ENCODE measurements around the gene KDM5B. TPM values are rescaled to one million over a fixed set of nuclear protein-coding genes. Genes with fewer than 3 reads are reported as not detected.

Gene KDM5B
- total RNA-seq, 2 donors from 2014 or later, result 14.6 to 18.5 TPM

- no peaks in the 10 kb centered on the region for H3K4me1 ChIP-seq
- no peak for TF ChIP-seq CTCF (IDR thresholded peaks at IDR 0.05)
- no peak overlapping the region for H3K4me3 ChIP-seq
- no peak overlapping the region for H3K27ac ChIP-seq
- H3K27me3 ChIP-seq, result no peaks in the 10 kb centered on the region
- H3K36me3 ChIP-seq, result no peaks in the 10 kb centered on the region
- DNase-seq (ENCODE audit: low spot score), result no peak
- no peaks in the 10 kb centered on the region for H3K9me3 ChIP-seq
Observed at GRCh38 chr1:202850593-202851362, 42.6 kb upstream of the KDM5B start.

GRCh38 chr1:202848191-202848542 lies 39.9 kb upstream of the KDM5B start:
- Histone ChIP-seq H3K4me1 (no peaks in the 10 kb centered on the region), H3K9me3 (no peaks in the 10 kb centered on the region), H3K4me3 (no peak overlapping the region), H3K36me3 (no peaks in the 10 kb centered on the region), H3K27me3 (no peaks in the 10 kb centered on the region), H3K27ac (no peak overlapping the region)
- TF ChIP-seq CTCF (IDR thresholded peaks at IDR 0.05), result no peak
- no peak for DNase-seq (ENCODE audit: low spot score)

- no peaks in the 10 kb centered on the region for H3K36me3 ChIP-seq
- no peak for TF ChIP-seq CTCF (IDR thresholded peaks at IDR 0.05)
- no peak for DNase-seq (ENCODE audit: low spot score)
- no peaks in the 10 kb centered on the region for H3K27me3 ChIP-seq
- no peak overlapping the region for H3K27ac ChIP-seq
- H3K4me3 ChIP-seq, result no peak overlapping the region
- H3K9me3 ChIP-seq, result no peaks in the 10 kb centered on the region
- H3K4me1 ChIP-seq, result no peaks in the 10 kb centered on the region
Observed at GRCh38 chr1:202844935-202845334, 36.7 kb upstream of the KDM5B start.

- Histone ChIP-seq H3K27me3 (no peaks in the 10 kb centered on the region), H3K4me1 (no peaks in the 10 kb centered on the region), H3K9me3 (no peaks in the 10 kb centered on the region), H3K36me3 (no peaks in the 10 kb centered on the region), H3K4me3 (no peak overlapping the region), H3K27ac (no peak overlapping the region)
- TF ChIP-seq CTCF (IDR thresholded peaks at IDR 0.05), result no peak
- no peak for DNase-seq (ENCODE audit: low spot score)
Observed at GRCh38 chr1:202844259-202844658, 36.0 kb upstream of the KDM5B start.

- no peak overlapping the region for H3K4me3 ChIP-seq
- H3K27me3 ChIP-seq, result no peaks in the 10 kb centered on the region
- H3K36me3 ChIP-seq, result no peaks in the 10 kb centered on the region
- no peak overlapping the region for H3K27ac ChIP-seq
- no peak for DNase-seq (ENCODE audit: low spot score)
- H3K9me3 ChIP-seq, result no peaks in the 10 kb centered on the region
- TF ChIP-seq CTCF (IDR thresholded peaks at IDR 0.05), result no peak
- H3K4me1 ChIP-seq, result no peaks in the 10 kb centered on the region
Observed at GRCh38 chr1:202843081-202843480, 34.9 kb upstream of the KDM5B start.

- no peaks in the 10 kb centered on the region for H3K4me1 ChIP-seq
- H3K9me3 ChIP-seq, result no peaks in the 10 kb centered on the region
- H3K27ac ChIP-seq, result no peak overlapping the region
- H3K36me3 ChIP-seq, result no peaks in the 10 kb centered on the region
- DNase-seq (ENCODE audit: low spot score), result no peak
- no peaks in the 10 kb centered on the region for H3K27me3 ChIP-seq
- TF ChIP-seq CTCF (IDR thresholded peaks at IDR 0.05), result no peak
- no peak overlapping the region for H3K4me3 ChIP-seq
Observed at GRCh38 chr1:202837746-202838262, 29.6 kb upstream of the KDM5B start.
